GM21529 (cell line): ENCODE results near the gene DMRTB1.

Experiments
- ATAC-seq: cut with Tn5 transposase; IDR thresholded peaks from one replicate; pipeline ENCODE4 v1.9.1; 2021; ENCODE audit not compliant: unreplicated experiment

DMRTB1 gene

DNA sequence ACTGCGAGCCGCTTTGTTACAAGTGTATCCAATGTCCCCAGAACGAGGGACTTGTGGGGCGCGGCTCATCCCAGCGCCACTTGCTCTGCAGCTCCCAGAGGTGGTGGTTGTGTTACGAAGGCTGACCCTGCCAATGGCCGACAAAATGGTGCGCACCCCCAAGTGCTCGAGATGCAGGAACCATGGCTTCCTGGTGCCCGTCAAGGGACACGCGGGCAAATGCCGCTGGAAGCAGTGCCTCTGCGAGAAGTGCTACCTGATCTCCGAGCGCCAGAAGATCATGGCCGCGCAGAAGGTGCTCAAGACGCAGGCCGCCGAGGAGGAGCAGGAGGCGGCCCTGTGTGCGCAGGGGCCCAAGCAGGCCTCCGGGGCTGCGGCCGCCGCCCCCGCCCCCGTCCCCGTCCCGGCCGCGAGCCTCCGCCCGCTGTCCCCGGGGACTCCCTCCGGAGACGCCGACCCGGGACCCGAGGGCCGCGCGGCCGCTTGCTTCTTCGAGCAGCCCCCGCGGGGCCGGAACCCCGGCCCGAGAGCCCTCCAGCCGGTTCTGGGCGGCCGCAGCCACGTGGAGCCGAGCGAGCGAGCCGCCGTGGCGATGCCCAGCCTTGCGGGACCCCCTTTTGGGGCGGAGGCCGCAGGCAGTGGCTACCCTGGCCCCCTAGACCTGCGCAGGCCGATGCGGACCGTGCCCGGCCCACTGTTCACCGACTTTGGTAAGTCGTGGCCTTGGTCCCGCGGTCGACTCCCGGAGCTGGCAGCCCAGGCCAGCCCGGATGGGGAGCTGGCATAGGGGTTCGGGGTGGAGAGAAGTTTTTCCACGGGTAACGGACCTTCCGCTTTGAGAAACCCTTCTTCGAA lies at the start of gene DMRTB1:
TSS of gene DMRTB1 (plus strand) at position 79 of the 855 bp plus-strand sequence. CDS start at position 134, 55 bp downstream.
- no peak for ATAC-seq

DNA sequence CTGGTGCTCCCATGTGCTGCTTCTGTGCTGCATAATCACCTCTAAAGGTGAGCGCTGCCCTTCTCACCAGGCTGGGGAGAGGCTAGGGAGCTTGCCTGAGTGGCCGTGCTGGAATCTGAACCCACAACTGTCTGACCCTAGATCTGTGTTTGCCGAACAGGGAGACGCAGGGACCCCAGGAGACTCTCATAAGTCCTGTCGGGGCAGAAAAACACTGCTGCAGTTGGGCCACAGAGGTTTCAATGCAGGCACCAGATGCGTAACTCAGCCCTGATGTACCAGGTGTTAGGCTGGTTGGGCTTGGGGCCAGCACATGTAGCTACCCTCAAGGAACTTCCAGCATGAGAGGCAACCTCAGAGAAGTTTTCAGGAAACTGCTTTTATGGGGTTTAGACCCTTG lies 49.5 kb upstream of the DMRTB1 start:
- peak; percentile 20 for ATAC-seq

DNA sequence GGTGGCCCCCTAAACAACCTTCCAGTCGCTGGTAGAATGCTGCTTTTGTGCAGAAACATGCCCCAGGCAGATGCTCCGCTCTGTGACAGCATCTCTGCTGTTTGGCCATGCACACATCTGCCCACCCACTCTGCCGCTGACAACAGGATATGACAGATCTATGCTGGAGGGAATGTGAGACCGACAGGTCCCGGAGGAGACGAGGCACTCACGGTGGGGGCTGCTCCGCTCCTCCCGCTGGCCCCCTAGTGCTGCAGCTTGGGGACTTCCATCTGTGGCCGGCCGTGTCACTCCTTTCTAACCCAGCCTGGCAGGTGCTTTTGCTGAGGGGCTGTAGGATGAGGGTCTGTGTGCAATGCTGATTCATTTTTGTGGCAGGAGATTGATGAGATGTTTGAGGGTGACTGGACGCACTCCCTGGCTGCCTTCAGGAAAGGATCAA lies 49.1 kb upstream of the DMRTB1 start:
- peak; percentile 48 for ATAC-seq

DNA sequence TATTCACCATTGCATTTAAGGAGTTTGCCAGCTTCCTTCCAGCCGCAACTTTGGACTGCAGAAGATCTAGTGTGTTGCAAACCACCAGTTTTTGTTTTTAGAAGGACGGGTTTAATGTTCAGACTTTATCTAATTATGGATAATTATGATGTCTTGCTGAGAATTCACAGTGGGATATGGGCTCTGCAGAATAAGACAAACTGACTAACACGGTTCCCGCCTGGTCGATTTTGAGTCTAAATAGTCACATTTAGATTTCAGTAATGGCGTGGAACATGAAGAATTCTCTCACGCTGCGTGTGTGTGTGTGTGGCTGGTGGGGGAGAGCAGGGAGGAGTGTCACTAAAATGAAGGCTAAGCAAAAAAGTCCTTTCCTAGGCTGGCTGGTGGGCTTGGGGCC lies 48.5 kb upstream of the DMRTB1 start:
- no peak for ATAC-seq

DNA sequence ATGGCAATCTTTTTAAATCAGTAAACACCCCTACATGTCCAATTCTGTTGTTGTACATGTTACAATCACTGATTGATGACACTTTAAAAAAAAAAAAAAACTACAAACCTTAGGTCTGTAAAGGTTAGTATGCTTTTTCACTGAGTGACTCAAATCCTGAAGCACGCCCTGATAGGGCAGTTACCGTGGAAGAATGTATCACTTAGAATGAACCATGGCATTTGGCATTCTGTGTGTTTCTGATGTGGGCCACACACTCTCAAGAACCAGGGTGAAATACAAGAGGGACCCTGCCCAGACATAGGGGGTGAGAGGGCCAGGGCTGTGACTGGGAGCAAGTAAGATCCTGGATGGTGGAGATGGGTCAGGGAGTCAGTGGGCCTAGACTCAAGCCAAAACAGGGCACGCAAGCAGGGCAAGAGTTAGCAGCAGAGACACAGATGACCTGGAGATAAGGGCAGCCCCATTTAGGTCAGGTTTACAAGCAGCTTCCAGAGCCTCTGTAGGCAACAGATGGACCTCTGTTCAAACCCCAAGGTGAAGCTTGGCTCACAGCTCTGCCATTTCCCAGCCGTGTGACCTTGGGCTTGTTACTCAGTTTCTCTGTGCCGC lies 47.6 kb upstream of the DMRTB1 start:
- ATAC-seq: no peak

DNA sequence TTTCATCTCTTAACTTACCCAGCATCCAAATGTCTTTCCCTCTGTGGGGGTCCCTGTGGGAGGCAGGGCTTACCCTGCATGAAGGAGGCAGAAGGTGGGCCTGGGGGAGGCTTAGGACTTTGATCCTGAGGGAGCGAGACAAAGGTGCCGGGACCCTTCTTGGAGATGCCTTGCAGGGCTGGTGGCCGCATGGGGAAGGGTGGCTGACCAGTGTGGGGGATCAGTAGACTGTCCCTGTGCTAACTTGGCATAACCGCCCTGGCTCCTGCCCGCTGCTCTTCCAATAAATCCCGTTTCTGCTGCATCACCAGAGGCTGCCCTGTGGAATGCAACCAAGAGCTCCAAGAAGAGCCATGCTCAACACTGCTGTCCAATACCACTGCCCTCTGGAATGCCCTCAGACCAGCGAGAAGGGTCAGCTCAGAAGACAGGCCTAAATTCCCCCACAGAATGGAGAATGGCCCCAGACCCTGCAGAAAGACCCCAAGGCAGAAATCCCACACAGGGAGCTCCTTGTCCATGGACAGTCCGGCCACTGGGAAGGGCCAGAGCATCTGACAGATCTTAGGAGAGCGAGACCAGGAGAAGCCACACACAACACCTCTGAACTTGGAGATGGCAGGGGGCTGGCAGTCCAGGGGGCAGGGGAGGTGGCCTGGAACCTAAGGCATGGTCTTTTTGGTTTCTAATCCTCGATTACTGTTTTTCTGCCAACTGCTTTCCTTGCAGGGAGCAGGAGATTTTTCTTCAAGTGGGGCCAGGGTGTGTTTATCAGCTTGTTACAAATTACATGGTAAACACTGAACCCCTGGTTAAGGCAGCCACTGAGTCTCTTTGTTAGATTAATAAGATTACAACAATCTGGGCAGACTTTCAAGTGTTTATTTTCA lies 46.7 kb upstream of the DMRTB1 start:
- ATAC-seq: no peak

DNA sequence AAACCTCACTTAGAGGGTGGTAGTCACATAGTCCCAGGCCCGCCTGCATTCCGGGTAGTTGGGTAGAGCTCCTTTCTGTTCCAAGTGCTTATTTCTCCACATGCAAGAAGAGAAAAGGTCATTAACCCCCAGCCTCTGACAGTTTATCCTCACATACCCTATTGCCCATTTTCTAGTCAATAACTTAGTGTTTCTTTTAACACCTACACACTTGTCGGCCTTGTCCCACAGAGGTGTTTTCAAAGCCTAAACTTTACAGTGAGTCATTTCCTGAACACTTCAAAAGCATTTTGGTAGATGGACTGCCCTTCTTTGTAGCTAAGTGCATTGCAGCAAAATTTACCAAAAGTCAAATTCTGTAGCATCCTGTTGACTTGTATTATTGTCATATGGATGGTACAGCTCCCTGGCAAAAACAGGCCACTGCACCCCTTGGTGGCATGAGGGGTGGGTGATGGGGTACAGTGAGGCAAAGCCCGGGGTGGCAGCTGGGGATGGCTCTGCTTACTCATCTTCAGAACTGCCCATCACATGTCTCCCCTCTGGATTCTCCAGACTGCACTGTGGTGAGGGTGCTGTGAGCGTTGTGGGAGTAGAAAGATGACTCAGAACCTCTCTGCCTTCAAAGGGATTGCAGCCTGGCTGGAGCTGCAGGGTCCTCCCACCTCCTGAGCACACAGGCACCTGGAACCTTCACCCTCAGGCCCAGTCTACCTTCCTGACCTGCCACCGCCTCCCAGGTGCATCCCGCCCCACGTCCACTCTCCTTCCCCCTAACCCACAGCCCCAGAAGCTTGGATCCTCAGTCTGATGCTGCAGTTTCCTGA lies 45.8 kb upstream of the DMRTB1 start:
- ATAC-seq: peak; percentile 58

DNA sequence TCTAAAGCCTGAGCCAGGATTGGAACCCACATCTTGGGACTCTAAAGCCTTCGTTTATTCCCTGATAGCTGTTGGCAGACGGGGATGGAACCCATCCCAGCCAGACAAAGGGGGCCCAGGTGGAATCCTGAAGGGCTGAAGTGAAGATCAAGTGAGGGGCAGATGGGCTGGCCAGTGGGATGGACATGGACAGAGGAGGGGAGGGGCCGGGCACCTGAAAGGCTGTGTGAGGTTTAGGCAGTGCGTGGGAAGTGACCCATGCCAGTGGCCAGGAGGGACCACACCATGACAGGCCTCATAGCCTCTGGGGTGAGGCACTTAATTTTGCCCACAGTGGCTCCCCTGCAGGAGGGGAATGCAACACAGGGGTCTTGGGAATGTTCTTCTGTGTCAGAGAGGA lies 44.6 kb upstream of the DMRTB1 start:
- no peak for ATAC-seq

DNA sequence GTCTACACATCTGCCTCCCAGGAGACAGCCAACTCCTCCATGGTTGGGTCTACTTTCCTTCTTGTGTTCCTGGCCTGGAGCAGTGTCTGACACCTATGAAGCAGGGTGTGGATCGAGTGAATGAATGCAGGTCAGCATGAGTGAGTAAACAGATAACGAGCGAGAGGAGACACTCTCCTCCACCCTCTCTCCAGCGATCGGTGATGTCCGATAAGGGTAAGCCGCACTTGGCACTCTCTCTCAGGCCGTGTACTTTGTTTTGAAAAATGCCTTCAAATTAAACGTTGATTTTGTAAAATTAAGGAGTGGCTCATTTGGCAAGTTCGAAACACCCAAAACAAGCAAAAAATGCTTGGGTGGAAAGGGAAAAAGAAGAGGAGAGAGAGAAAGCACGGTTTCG lies 43.8 kb upstream of the DMRTB1 start:
- ATAC-seq: no peak

DNA sequence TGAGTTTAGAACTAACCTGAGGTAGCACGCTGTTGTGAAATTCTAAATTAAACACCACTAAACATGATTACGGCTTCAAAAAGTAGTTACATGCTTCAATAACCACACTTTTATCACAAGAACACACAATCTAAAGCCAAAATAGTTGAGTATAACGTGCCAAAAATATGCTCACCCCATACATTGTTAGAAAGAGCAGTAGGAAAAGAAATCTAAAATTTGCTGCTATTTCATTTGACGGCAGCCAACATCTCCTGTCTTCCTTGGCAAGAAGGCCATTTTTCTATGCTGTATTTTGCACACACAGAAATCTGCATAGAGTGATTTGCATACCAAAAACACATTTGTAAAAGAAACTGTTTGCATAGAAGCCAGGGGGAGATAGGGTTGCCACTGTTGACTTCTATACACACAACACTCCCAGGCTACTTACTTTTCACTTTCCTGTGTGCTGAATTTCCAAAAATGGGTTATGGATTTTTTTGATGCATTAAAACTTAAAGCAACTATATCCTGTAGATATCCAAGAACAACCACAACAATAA lies 42.9 kb upstream of the DMRTB1 start:
- no peak for ATAC-seq

DNA sequence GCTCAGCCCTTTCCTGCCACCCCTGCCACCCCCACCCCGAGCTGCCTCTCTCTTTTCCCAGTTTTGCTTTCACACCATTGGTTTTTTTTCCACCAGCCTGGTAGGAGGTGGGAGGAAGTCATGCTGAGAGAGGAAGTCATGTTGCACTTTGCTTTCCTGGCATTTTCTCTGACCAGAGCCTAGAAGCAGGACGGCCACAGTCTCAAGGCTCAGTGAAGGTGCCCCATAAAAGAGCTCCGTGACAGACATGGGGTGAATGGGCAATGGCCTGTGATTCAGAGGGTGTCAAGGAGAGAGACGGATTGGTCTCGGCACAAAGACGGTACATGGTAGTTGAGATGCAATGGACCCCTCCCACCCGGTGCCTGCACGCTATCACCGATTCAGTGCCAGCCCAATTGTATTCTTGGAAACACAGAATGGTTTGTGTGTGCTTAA lies 42.1 kb upstream of the DMRTB1 start:
- no peak for ATAC-seq

DNA sequence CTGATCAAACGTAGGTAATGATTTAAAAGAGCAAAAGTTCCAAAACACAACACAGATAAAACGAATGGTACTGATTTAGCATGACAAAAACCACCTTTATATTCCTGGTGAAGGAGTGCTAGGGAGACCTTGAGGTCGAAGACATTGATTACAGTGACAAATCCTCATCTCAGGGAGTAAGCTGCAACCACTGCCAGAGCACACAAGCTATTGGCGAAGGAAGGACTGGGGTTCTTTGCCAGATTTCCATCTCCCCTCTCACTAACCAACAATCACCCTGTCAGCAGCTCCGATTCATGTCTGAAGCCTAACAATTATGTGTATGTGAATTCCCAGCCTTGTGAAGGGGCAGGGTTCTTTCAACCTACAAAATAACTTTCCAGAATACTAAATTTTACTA lies 40.2 kb upstream of the DMRTB1 start:
- no peak for ATAC-seq

DNA sequence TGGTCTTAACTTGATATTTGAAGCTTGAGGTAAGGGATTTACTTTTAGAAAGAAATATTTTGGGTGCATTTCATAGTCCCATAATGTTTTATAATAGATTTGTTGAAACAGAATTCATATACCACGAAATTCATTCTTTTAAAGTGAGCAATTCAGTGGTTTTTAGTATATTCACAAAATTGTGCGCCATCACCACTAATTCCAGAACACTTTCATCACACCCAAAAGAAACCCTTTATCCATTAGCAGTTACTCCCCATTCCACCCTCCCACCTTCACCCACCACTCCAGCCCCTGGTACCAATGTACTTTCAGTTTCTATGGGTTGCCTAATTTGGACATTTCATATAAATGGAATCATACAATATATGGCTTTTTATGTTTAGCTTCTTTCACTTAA lies 38.9 kb upstream of the DMRTB1 start:
- ATAC-seq: no peak

DNA sequence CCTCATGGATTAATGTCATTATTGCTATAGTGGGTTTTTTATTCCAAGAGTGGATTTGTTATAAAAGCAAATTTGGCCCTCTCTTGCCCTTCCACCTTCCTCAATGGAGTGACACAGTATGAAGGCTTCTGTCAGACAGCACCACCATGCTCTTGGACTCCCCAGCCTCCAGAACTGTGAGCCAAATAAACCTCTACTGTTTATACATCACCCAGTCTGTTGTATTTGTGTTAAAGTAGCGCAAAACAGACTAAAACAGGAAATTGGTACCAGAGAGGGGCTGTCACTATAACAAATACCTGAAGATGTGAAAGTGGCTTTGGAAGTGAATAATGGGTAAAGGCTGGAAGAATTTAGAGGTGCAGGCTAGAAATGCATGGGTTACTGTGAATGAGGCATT lies 38.0 kb upstream of the DMRTB1 start:
- ATAC-seq: no peak

DNA sequence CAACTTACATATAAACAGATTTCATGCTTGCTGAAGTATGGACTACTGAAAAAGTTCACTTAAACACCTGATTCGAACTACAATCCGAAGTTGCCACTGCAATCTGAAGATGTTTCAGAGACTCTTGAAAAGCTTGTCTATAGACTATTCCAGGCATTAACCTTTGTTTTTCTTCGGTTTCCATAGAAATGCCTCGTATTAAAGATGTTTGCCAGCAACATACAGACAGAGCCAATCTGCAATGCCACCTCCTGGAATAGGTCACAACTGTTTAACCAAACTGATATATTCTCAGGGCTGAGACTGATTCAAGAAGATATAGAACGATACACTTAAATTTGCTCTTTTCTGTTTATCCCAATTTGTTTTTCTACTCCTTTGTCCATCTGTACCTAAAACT lies 28.9 kb upstream of the DMRTB1 start:
- ATAC-seq: no peak

DNA sequence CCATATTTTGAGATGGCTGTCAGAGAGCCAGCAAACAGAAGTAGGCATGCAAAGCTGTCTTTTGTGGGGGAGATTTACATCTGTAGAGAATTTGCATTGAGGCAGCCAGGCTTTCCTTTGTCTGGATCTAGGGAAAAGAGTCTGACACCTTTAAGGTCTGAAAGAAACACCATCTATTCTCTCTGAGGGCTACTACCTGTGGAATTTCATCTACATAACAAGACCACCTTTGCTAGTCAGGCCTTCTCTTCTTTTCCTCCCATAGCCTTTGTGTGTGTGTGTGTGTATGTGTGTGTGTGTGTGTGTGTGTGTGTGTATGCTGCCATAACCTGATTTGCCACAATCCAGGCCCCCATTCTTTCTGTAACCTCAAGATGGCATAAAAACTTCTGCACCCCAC lies 28.4 kb upstream of the DMRTB1 start:
- no peak for ATAC-seq

DNA sequence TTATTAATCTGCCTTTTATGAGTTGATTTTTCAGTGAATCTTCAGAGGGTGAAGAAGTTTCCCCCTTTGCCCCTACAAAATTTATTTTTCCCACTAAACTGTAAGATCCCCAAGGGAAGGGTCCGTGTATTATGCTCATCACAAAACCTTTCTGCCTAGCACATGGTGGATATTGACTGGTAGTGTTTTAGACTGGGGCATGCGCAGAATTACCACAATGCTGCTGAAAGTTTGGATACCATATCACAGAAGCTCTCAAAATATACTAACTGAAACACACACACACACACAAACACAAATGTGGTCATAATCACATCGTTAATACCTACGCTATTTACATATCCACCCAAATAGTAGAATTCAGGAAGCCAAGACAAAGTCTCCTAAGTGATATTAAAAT lies 28.0 kb upstream of the DMRTB1 start:
- ATAC-seq: no peak

DNA sequence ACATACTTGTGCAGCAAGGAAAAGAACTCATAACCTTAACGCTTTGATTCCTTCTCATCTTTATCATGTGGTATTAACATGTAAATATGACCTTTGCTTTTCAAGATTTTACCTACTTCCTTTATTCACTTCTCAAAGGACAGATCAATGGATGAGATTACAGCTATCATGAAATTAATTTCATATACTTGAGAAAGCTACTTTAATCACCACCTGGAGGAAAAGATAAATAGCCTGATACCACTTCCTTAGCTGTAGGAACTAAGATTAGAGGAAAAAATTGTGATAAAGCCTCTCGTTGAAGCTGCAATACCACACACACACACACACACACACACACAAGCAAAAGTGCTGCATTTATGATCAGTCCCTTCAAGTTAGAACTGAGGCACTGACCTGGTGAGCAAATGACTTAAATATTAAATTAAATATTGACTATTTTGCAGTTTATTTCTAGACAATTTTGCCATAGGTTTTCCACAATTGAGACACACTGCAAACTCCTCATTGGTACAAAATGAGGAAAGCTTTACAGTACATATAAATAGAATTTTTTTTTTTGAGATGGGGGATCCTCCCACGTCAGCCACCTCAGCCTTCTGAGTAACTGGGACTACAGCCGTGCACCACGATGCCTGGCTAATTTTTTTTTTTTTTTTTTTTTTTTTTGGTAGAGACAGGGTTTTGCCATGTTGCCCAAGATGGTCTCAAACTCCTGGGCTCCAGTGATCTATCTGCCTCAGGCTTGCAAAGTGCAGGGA lies 27.2 kb upstream of the DMRTB1 start:
- ATAC-seq: no peak

DNA sequence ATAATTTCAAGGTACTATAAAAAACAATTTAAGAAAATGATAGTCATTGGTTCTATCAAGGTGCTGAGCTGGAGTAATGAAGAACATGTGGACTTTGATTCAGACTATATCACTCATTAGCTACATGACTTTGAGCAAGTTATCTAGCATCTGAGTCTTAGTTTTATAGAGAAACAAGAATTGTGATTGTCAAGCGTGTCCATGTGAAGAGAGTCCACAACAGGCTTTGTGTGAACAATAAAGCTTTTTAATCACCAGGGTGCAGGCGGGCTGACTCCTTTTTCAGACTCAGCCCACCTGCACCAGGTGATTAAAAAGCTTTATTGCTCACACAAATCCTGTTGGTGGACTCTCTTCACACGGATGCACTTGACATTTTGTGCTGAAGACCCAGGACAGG lies 26.6 kb upstream of the DMRTB1 start:
- ATAC-seq: no peak
